HG03064 (cell line): ENCODE measurements around the gene TTC19.

Experiments used
- ATAC-seq: cut with Tn5 transposase; IDR thresholded peaks from one replicate; pipeline ENCODE4 v1.9.1; 2021; ENCODE audit warnings: low read depth; ENCODE audit not compliant: unreplicated experiment

Gene TTC19, protein sequence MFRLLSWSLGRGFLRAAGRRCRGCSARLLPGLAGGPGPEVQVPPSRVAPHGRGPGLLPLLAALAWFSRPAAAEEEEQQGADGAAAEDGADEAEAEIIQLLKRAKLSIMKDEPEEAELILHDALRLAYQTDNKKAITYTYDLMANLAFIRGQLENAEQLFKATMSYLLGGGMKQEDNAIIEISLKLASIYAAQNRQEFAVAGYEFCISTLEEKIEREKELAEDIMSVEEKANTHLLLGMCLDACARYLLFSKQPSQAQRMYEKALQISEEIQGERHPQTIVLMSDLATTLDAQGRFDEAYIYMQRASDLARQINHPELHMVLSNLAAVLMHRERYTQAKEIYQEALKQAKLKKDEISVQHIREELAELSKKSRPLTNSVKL

DNA sequence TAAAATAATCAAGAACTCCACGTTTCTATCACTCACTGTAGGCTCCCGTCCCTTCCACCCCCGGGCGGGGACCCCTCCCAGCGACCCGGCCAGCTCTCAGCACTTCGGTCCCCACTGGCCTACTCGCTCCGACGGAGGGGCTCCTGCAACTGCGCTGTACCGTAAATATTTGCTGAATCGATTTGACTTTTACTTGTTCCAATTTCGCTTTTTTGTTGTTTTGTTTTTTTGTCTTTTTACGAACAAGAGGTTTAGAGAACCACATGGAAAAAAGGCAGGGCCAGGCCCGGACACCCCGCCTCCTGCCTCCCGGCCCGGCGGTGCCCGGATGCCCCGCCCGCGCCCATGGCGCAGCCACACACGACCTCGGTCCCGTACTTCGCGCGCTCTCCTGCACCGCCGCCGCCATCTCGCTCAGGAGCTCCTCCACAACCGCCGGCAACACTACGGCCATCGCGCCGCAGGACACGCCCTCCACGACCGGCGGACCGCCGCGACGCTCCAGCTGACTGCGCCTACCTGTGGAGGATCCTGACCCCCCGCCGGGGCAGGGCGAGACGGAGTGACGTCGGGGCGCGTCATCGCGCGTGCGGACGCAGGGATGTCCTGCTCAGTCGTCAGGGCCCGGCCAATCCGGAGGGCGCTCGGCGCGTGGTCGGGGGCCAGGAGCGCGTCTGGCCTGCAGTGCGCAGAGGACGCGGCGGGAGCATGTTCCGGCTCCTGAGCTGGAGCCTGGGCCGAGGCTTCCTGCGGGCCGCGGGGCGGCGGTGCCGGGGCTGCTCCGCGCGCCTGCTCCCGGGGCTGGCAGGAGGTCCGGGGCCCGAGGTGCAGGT lies at the start of gene TTC19, which contains the start of gene ZSWIM7:
Gene TTC19 (plus strand): TSS at position 684 of the 833 bp plus-strand sequence. CDS start 25 bp downstream, at position 709.
Gene ZSWIM7 (minus strand): TSS at position 564 of the 833 bp plus-strand sequence. CDS start 110 bp downstream, at position 454.
- peak; percentile 93 for ATAC-seq

DNA sequence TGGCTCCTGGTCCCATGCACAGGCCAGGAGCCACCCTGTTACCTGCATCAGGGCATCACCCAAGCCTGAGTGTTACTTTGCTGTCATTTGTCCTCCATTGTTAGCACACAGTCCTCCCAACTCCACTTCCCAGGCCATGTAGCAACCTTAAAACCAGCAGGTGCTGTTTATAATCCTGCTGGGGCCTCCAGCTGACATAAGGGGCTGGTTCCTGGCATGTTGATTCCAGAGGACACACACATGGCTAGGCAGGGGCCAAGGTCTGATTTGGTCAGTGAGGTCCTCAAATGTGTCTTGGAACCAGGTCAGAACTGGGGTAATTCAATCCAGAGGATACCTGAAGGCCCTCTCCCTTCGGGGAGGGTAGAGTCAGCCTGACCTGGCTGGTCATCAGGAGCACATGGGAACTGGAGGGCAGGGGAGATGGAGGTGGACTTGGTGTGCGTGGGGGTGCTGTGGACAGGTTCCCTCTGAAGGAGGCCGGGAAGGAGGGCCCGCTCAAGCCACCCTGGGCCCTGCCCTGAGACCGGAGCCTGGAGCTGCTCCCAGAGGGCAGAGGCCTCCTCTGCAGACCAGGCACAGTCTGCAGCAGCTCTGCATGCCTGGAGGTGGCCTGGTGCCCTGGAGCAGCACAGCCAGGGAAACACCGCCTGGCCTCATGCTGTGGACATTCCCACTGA lies 48.1 kb upstream of the TTC19 start:
- no peak for ATAC-seq

DNA sequence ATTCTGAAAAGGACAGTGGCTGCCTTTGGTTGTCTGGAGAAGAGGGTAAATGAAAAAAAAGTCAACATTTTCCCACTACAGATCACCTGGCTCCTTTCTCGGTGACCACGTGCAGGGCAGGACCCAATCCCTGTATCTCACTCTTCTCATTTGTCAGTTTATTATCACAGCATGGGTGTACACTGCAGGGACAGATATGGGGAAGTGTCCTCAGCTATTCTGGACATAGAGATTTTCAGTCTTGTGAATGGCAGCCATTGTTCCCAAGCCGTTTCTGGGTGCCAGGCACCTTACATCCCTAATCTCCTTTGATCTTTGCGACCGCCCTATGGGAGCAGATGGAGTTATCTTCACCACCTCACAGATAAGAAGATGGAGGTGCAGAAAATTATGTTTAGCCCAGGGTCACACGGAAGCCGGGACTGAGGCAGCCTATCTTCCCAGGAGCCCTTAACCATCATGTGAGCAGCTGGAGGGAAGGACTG lies 47.5 kb upstream of the TTC19 start:
- ATAC-seq, result no peak

DNA sequence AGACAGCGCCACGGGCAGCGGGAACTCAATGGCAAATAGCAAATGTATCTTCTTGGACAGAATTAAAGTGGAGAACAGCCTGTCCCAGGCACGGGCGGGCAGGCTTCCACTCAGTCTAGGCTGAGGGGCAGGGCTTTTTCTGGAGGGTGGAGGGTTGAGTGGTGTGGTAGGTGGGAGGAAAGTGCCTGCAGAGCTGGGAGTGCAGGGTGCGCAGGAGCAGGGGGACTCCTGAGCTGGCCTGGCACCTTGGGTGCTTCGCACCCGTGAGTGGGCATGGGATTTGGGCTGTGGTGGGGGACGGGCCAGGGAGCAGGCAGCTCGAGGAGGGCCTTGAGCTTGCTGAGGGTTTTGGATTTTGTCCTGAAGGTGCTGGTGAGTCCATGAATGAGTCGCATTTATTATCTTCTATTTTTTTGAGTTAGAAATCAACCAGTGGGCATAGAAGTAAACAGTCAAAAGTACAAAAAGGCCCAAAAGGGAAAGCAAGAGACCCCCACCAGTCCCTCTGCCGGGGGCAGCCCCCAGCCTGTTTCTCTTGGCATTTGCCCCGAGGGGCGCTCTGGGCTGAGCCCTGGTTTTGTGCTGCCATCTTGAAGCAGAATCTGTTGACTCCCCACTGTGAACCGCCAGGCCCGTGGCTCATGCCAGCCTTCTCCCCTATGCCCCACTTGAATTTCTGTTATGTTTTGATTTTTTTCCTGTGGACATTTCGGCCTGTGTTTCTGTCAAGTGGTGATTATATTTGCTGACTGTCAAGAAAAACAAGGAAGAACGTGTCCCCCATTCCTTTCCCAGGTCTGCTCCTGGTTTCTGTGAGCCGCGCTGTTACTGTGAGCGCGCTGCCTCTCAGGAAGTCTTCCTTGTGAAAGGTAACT lies 46.5 kb upstream of the TTC19 start:
- ATAC-seq, result no peak

DNA sequence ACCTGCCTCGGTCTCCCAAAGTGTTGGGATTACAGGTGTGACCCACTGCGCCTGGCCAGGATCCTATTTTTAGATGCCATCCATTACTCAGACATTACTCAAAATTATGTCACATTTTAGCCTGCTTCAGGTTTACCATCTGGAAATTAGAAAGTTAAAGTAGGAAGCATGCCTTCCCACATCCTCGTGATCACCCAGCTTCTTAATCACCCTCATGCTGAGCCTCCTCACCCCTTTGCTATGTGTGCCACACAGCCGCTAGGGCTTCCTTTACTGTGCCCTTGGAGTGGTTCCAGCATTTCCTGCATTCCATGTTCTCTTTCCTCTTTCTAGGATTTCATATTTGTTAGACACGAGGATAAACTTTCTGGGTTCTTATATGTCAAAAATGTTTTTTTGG lies 45.4 kb upstream of the TTC19 start:
- ATAC-seq, result no peak

DNA sequence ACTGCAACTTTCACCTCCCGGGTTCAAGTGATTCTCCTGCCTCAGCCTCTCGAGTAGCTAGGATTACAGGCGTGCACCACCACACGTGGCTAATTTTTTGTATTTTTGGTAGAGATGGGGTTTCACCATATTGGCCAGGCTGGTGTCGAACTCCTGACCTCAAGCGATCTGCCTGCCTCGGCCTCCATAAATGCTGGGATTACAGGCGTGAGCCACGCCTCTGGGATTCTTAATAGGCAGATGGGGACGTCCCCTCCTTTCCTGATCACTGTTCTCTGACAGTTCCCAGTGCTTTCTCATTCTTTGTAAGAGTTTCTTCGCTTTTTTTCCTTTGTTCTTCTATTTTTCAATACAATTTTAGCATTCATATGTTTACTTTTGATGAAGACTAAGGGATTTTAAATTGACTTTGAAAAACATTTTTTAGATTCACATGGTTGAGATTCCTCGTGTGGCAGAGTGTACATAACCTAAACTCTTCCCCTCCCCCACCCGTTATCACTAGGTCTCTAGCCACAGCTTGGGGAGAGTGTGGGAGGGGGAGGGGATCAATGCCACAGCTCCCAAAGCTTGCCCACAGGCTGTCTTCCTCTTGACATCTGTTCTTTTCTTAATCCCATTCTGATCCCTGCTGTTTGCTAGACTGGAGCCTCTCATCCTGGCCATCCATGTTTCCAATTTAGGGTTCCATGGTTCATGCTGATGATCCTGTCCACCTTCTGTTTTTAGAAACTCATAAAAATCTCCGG lies 43.7 kb upstream of the TTC19 start:
- no peak for ATAC-seq

DNA sequence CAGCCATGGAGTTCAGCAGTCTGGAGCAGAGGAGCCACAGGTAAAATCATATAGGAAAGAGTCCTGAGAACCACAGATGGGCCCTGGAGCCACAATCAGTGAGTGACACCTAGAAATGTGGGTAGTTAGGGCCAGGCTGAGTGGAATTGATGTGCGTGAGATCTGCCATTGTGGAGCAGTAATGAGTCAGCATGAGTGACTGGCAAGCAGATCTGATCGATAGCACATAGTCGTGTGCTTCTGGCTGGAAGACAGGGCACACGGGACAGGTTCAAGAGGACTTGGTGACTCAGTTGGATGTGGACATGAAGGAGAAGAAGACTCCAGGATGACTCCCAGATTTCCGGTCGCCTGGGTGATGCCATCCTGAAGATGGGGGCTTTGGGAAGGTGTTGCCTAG lies 42.4 kb upstream of the TTC19 start:
- ATAC-seq, result no peak

DNA sequence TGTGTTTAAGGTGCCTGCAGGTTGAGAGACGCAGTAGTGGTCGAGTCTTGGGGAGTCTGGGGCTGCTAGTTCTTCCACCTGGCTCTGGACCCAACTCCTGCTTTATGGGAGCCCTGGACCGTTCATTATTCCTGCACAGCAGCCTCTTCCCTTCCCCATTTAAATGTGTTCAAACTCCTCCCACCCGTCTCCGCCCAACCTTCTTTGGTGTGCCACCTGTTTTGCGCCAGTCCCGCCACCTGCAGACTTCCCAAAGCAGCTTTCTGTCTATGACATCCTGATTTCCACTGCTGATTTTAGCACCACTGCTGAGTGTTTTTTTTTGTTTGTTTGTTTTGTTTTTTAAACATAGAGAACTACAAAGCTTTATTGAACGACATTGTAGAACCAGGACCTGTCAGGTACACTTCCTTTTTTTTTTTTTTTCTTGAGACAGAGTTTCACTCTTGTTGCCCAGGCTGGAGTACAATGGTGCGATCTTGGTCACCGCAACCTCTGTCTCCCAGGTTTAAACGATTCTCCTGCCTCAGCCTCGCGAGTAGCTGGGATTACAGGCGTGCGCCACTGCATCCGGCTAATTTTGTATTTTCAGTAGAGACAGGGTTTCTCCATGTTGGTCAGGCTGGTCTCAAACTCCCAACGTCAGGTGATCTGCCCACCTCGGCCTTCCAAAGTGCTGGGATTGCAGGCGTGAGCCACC lies 41.9 kb upstream of the TTC19 start:
- ATAC-seq, result no peak

DNA sequence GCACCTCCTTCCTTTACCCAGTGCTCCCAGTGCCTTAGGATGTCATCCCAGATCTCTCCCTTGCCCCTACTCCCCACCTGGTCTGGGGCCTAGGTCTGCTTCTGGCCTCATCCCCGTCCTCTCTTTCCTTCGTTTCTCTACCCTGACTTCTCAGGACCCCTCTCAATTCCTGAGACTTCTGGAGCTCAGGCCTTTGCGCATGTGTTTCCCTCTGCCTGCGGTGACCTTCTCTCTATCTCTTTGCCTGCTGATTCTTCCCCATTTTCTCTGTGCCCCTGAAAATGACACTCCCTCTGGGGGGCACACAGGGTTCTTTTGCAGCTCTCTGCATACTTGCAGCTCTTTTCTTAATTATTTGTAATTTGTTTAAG lies 41.2 kb upstream of the TTC19 start:
- no peak for ATAC-seq

DNA sequence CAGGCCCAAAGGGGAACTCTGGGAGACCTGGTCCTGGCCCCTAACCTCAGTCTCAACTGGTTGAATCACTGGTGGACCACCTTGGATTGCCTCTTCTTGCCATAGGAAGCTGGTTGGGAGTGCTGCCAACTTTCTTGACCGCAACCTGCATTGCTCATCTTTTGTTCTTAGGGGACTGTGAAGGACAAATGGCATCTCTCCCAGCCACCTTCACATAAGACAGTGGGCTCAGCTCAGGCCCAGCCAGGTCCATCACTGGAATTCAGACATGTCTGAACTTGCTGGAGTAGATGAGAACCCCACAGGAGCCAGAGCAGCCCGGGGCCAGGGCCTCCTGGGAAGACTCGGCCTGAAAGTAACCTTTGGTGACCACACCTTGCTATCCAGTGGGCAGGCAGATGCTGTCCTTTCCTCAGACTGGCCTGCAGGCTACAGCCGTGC lies 35.9 kb upstream of the TTC19 start:
- no peak for ATAC-seq

DNA sequence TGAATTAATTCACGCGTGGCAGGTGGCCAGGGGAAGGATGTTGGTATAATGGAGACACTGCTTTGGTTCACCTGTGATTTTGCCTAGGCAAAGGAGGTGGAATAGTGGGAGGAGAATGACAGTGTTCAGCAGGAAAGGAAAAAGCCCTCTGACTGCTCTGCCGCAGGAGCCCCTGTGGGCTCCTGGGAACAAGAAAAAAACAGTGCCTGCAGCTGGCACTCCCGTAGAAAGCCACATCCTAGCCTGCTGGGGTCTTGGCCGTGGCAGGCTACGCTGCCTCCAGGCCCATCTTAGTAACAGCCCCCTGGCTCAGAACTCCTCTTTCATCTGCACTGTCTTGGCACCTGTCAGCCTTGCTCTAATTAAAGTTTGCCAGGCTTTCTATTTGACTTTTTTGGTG lies 34.1 kb upstream of the TTC19 start:
- ATAC-seq, result no peak

DNA sequence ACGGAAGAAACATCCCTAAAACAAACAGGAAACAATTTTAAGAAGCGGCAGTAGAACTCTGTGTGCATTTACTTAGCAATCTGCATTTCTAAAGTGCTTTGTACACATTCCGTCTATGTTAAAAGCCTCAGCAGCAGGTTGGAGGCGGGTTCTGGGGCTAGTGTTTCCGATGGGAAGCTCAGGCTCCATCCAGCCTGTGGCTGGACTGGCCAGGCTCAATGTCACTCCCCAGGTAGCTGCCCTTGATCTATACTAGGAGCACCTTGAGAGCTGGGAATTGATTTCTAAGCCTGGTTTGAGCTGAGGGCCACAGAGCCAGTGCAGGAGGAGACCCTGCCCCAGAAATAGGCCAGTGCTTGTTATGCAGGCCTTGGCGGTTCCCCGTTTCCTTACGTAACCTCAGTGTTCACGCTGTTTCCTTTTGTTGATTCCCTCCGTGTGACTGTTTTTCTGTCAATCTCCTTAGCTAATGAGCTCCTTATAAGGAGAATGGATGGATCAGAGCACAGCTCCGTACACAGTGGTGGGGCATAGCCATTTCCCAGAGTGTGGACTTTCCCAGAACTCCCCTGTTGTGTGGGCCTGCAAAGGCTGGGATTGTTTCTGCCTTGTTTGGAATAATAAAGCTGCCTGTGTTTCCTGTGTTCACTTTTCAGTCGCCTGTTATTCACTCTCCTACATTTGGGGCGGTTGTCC lies 33.3 kb upstream of the TTC19 start:
- no peak for ATAC-seq

DNA sequence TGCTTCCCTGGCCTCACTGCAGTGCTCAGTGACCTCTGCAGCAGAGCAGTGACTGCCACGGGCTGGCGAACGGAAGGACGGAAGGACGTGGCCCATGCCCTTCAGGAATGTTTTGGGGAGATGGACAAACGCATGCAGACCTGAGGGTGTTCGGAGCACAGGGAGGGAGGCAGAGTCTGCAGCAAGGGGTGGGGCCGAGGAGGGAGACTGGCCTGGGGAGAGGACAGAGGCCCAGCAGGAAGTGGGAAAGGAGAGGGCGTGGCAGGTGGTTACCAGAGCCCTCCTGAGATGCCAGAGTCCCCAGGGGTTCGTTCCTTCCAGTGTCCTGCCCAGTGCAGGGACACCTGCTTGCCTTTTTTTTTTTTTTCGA lies 32.8 kb upstream of the TTC19 start:
- no peak for ATAC-seq

DNA sequence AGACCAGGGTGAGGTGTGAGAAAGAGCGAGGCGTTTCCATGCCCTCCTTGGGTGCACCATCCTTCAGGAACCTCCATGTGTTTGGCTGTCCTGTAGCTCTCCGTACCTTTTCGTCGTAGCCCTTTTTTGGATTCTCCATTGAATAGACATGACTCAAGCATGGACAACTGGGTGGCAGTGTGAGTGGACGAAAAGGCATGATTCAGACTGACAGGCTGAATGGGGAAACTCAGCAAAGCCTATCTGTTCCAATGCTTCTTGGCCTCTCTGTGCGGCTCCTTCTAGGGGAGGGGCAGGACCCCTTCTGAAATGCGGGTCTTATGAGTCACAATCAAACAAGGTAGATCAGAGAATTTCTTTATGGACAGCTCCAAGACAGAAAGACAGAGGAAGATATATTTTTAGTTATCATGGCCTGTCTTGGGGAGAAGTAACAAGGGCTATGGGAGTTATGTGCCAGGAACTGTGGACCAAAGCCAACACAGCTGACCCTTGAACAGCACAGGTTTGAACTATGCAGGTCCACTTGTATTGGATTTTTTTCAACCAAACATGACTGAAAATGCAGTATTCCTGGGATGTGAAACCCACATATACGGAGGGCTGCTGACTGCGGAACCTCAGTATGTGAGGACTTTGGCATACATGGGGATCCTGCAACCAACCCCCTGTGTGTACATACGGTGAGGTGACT lies 31.8 kb upstream of the TTC19 start:
- no peak for ATAC-seq

DNA sequence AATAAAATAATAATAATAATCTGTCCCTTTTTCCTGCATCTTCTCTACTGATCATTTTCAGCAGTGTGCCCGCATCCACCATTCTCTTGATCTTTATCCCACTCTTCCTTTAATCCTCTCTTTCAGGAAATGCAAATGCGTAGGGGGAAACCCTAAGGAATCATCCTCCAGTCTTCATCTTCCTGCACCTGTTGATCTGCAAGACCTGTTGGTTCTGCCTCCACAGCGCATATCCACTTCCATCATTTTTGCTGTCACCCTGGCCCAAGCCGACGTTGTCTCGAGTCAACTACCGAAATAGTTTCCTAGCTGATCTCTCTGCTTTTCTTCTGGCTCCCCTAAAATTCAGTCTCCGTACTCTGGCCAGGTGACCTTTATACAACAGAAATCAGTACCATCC lies 30.2 kb upstream of the TTC19 start:
- no peak for ATAC-seq

DNA sequence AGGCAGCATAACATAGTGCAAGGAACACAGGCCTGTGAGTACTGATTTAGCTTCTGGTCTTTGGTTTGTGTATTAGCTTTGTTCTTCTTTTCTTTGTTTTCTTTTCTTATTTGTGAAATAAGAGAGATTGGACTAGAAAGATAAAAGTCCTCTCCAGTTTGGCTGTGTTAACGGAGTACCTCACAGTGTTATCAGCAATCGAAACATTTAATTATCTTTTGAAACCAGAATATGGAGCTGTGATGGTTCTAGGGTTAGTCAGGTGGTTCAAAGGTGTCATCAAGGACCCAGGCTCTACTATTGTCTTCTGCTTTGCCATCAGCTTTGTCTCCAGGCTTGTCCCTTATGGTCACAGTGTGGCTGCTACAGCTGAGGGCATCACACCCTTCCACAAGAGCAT lies 29.1 kb upstream of the TTC19 start:
- ATAC-seq, result no peak

DNA sequence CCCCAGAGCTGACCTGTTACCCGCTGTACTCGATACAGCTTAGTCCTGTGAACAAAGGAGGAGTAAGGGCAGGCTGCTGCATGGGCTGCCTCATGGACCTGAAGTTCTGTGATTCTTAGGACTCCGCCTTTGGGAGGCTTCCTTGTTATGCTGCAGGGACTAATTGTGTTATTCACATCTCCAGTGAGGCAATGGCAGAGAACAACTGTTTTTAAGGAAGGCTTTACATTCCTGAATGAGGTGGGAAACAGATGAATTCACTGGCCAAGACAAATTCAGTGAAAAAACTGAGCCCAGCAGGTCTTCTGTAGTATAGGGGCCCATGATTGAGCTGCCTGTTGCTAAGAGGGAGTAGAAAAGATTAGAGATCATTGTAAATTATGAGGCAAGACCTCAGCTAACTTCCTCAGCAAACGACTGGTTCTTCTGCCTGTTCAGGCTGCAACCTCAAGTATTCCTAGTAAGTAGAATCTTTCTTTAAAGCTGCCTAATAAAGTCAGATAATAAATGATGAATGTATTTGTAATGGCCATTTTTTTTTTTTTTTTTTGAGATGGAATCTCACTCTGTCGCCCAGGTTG lies 28.4 kb upstream of the TTC19 start:
- ATAC-seq, result no peak
